Activated CD4-positive, alpha-beta T cell treated with anti-CD3 and anti-CD28 coated beads, Interleukin-2, Interleukin-4, amounts not matched to agents 100 ng/mL and 50 ng/mL, durations not matched to agents 16 hours and 8 hours (primary cell): ENCODE measurements around the gene SPSB1.

ENCODE experiments used
- DNase-seq: peaks from one replicate; pipeline ENCODE4 v3.0.0-alpha.2; 2020; ENCODE audit warnings: low spot score

SPSB1 gene

GRCh38 chr1:9344426-9345200, 51.9 kb downstream of the SPSB1 start:
- DNase-seq, result no peak

- DNase-seq, result no peak
Measured at GRCh38 chr1:9345471-9345870, 52.8 kb downstream of the SPSB1 start.

DNA sequence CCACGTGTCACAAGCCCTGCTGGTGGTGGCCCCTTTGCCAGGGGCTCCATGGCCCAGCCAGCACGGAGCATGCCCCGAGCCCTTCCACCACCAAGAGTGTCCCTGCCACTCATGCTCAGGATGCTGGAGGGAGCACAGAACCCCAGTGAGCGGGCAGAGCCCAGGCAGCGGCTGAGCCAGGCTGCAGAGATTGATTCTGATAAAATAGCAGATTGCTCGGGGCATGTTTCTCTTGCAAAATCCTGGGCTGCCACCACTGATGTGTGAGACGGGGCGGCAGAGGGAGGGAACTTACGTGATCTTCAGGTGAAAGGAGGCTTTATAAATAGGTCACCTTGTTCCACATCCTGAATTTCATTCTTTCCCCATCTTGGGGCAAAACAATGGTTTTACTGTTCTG, 53.2 kb downstream of the SPSB1 start:
- no peak for DNase-seq

- no peak for DNase-seq
Measured at GRCh38 chr1:9346566-9346965, 53.9 kb downstream of the SPSB1 start.

GRCh38 chr1:9347095-9347850, 54.6 kb downstream of the SPSB1 start:
- DNase-seq, result no peak

- no peak for DNase-seq
Measured at GRCh38 chr1:9349331-9349851, 56.7 kb downstream of the SPSB1 start.

DNA sequence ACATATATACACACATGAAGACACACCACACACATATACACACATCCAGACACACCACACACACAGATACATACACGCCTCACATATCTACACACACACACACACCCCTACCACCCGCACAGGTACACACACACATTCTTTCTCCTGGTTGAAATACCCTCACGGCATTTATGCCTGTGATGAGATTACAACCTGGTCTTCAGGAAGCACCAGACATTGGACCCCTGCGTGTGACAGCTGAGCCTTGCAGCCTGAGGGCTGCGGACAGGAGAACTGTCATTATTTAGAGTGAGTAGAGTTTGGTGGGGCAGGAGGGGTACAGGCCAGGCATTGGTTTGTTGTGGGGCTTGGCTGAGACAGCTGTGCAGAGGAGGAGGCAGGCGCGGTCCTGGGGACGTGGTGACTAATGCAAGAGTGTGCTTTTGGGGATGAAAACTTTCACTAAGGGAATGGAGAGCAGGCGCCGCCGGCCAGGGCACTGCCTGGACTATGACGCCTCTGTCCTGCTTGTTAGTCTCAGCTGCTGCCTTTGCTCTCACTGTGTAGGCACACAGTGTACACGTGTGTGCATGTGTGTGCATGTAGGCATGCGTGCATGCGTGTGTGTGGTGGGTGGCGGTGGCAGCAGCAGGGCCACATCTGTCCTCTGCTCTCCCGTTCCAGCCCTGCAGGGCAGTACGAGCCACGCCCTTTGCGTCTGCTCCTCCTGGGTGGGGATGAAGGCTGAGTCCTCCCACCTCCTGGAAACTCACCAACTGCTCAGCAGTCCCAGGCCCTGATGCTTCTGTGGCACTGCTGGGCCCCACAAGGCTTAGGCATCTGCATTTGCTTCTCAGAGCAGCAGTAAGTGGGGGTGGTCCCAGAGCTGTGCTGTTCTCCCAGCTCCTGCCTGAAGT, 57.6 kb downstream of the SPSB1 start:
- no peak for DNase-seq

DNA sequence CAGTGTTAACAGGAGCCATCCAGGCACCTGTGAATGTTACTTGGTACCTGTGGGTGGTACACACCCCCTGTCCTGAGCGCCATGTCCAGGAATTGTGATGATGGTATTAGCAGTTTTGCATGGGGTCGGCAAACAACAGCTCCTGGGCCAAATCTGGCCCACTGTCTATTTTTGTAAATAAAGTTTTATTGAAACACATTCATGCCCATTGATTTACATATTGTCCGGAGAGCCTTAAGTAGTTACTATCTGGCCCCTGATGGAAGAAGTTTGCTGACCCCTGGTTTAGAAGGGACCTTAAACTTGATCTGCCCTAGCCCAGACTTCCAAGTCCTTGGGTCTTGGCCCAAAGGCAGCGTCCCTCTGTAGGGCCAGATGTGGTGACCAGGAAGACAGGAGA, 58.3 kb downstream of the SPSB1 start:
- no peak for DNase-seq

DNA sequence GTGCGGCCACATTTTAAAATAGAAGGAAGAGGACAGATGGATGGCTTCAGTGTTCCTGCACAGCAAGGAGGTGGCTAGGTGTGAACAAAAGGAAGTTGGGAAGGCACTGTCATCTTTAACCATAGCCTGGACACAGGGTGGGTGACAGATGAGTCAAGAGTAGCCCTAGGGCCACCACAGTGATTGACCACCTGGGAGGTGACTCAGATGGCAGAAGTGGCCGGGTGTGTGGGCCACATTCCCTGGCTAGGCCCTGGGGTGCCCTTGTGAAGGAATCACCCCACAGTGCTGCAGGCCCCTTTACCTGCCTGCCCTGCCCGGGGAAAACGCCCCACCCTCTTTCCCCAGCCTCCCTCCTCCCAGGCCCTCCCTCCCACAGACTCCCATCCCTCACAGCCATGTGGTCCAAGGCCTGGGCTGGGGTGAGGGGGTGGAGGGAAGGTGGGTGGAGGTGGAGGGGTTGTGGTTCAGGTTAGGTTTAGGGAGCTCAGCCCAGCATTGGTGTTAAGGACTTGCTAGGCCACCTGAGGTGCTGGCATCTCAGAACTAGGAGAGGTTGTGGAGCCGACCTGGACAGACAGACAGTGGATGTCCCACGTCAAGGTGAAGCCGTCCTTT, 59.1 kb downstream of the SPSB1 start:
- no peak for DNase-seq

DNA sequence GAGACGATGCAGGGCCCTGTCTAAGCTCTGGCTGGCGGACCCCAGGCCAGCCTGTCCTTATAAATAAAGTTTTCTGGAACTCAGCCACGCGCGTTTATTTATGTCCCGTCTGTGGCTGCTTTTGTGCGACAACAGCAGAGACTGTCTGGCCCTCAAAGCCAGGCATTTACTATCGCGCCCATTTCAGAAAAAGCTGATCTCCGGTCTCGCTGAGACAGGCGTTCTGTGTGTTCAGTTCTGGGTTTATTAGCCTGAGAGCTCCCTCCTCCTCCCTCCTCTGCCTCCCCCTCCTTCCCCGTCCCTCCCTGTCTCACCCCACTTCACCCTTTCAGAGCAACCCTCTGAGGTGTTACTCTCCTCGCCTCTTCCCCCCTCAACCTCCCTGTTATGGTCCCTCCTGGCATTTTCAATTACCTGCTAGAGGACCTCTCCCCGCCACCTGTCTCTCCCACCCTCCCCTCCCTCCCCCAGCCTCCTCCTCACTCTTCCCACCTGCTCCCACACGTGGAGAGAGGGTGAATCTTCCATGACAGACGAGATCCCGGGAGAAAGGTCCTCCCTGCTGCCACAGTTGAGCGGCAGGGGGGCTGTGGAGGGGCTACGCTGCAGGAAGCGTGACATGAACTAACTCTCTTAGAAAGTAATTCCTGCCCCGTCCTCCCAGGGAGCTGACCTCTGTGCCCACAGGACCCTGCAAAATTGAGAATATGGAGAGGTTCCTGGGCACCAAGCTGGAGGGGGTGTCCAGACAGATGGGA, 59.9 kb downstream of the SPSB1 start:
- no peak for DNase-seq

GRCh38 chr1:9355503-9355902, 62.8 kb downstream of the SPSB1 start:
- DNase-seq, result no peak

GRCh38 chr1:9356021-9356420, 63.3 kb downstream of the SPSB1 start:
- no peak for DNase-seq

DNA sequence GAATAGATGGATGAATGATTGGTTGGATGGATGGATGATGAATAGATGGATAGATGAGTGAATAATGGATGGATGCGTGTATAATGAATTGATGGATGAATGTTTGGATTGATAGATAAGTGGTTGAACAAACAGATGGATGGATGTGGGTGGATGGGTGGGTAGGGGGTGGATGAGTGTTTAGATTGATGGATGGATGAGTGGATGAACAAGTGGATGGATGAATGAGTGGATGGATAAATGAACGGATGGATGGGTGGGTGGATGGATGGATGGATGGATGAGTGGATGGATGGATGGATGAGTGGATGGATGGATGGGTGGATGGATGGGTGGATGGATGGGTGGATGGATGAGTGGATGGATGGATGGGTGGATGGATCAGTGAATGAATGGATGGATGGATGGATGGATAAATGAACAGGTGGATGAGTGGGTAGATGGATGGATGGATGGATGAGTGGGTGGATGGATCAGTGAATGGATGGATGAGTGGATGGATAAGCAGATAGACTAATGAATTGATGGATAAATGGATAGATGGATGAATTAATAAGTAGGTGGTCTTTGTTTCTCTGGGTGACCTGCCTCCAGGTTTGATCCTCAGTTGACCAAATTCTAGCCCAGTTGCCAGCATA, 64.3 kb downstream of the SPSB1 start:
- DNase-seq, result no peak

DNA sequence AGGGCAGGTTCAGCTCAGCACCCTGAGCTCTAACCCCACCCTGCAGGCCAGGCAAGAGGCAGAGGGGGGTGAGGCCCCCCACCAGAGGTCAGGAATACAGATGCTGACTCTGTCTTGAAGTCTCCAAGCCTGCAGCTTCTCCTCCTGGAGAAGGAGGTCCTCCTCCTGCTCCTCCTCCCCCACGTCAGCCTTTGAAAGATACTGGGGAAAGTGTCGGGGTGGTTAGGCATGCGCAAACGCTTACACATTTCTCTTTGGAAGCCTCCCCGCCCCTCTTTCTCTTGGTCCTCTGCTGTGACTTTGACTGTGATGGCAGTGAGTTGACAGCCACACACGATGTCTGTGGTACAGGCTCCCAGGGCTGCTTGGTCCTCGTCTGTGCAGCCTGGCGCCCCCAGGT, 65.3 kb downstream of the SPSB1 start:
- DNase-seq, result no peak

DNA sequence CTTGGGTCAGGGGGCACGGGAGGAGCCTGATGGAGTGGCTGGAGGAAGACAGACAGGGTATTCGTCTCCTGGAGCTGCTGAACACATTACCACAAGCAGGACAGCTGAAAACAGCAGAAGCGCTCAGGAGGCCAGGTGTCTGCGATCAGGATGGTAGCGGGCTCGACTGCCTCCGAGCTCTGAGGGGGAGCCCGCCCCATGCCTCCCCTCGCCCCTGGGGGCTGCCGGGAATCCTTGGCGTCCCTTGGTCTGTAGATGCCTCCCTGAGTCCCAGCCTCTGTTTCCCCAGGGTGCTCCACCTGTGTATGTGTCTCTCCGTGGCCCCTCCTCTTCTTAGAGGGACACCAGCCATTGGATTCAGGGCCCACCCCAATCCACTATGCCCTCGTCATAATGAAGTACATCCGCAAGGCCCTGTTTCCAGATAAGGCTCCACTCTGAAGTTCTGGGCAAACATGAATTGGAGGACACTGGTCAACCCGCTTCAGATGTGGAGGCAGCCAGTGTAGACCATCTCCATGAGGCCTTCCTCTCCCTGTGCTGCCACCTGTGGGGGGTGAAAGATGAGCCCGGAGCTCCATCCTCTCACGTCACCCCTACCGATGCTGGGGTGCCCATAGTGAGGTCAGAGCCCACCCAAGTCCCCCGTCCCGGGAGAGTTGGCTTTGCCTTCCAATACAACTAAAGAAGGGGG, 67.8 kb downstream of the SPSB1 start:
- DNase-seq, result no peak

DNA sequence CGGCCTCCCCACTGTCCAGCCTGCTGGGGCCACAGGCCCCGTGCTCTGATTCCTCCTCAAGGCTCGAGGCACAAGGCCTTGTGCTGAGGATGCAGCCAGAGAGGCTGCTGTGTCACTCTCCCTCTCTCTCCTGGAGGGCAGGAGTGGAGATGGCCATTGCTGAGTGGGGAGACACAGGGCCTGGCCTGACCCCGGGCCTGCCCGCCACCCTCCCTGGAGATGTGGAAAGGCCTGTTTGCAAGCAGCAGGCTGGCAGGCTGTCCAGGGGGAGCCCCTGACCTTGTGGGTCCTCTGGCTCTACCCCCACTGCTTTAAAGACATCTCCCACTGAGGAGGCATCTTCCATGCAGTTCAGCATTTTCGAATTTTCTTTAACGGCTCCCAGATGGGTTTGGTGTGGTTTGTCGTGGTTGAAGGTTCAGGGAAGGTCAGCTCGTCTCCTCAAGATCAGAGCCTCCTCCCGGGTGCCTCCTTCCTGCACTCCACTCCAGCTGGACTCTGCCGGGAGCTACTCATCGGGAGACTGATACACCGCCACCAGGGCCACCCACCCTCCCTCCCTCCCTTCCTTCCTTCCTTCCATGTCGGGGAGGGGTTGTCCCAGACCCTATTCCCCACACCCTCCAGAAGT, 69.1 kb downstream of the SPSB1 start:
- no peak for DNase-seq

DNA sequence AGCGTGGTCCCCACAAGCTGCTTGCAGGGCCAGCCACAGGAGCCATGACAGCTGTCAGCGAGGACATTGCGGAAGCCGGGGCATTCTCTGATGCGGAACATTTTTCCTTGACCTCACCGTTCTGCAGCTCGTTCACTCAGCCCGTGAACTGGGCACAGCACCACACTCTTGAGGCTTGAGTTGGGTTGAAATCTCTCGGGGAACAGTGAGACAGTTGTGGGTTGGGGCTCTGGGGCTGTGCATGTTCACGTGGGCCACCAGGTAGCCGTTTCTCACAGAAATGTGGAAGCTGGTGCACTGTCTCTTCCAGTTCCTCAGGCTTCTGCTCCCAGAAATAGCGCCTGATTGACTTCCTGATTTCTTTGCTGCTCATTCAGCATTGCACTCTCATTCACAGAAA, 69.8 kb downstream of the SPSB1 start:
- no peak for DNase-seq

DNA sequence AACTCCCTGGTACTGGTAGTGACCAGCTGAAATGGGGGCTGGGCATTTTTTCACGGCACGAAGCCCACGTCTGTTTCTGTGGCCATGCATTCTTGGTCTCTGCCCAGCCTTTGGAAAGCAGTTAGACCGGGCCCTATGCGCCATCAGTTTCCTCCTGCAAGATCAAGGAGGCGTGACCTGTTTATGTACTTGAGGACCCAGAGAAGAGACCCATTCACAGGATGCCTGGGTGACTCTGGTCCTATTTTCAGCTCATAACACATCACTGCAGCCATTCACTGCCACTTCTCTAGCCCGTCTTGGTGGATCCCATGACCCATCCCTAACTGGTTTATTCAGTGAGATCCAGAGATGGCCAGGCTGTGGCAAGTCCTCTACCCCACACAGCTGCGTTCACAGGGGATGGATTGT, 70.4 kb downstream of the SPSB1 start:
- no peak for DNase-seq

- no peak for DNase-seq
Measured at GRCh38 chr1:9366298-9366697, 73.6 kb downstream of the SPSB1 start.
